SK-N-MC (cell line): ENCODE measurements around the gene ATP6V0B.

ENCODE experiments used
- EZH2 ChIP-seq: fragments of 200-600 bp; sonication (generic); IDR thresholded peaks from one replicate; pipeline ENCODE4 v1.6.1; 2017; ENCODE audit warnings: antibody characterized with exemption
- FOXP2 ChIP-seq: optimal IDR thresholded peaks from 2 replicates; pipeline ENCODE3; 2011; ENCODE audit warnings: mild to moderate bottlenecking, moderate library complexity; ENCODE audit not compliant: insufficient read depth; ENCODE audit errors: extremely low read length, control extremely low read depth
- POLR2AphosphoS5 ChIP-seq: IDR thresholded peaks from 2 replicates; pipeline ENCODE4 v1.6.1; 2012; ENCODE audit warnings: mild to moderate bottlenecking, low read depth, low read length, borderline replicate concordance

DNA sequence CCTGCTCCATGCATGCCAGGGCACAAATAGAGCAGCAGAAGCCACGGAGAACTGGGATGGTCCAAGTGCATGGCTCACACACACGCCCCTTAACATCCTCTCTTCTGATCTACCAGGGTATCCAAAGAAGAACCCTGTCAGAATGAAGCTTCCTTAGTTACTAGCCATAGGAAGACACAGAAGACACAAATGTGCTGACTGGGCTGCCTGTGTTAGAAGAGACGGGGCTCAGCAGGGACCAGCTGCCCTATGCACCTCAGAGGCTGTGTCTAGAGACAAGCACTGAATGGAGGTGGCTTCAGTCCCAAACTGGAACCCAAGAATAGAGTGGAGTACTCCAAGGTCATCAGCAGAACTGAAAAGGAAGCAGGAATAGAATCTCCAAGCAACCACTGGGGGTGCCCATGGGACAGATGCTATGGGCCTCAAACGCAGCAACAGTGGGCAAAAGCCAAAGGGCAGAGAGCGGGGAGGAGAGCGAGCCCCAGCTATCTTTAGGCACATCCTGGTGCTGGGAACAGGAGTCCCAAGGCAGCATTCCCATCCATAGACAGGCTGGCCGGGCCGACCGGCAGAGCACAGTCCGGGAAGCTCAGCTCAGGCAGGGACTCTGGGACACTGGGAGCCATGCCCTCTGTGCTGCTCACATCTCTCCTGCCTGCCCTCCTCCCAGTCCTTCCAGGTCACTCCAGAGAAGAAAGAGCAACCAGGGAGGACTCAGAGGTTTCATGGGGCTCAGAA, 47.0 kb downstream of the ATP6V0B start:
- TF ChIP-seq POLR2AphosphoS5, result no peak
- no peak for TF ChIP-seq EZH2
- TF ChIP-seq FOXP2, result no peak
